ENCODE results near the gene LGALS1. TPM values are rescaled to one million over a fixed set of nuclear protein-coding genes. Genes with fewer than 3 reads are reported as not detected.
A peak's percentile ranks its signal among the peaks of the same experiment; 100 is the strongest.

Gene LGALS1
- total RNA-seq, 2 experiments from 2014 or later = 1,392 to 1,515 TPM

GRCh38 chr22:37633089-37633624 lies 42.3 kb upstream of the LGALS1 start:
- no peaks in the 10 kb centered on the region for H3K27me3 Mint-ChIP-seq
- H3K27ac Mint-ChIP-seq = peak overlapping the region; percentile 91
- H3K9me3 Mint-ChIP-seq (ENCODE audit: low read depth) = no peaks in the 10 kb centered on the region
- peak overlapping the region; percentile 72 for H3K4me3 Mint-ChIP-seq
- peaks cover 2% of the 10 kb centered on the region for H3K36me3 Mint-ChIP-seq
- peak; percentile 52 for ATAC-seq
- DNase-seq = peak; percentile 88
- CTCF ChIA-PET = interaction anchor here (1.2 to 34.1 kb wide), 7 partner anchors 10 to 211 kb away, joined by 4 to 1064 read pairs (median 102); partner anchors contain the start of genes ANKRD54, GGA1, LGALS1 and NOL12
- H3K4me1 Mint-ChIP-seq = peaks cover 73% of the 10 kb centered on the region

GRCh38 chr22:37633625-37634416 lies 41.6 kb upstream of the LGALS1 start:
- Mint-ChIP-seq H3K4me1 (peaks cover 74% of the 10 kb centered on the region), H3K36me3 (peaks cover 2% of the 10 kb centered on the region), H3K4me3 (peak overlapping the region; percentile 72), H3K27ac (peak overlapping the region; percentile 91), H3K9me3 (ENCODE audit: low read depth) (no peaks in the 10 kb centered on the region), H3K27me3 (no peaks in the 10 kb centered on the region)
- peak; percentile 89 for DNase-seq
- ATAC-seq = peak; percentile 60
- CTCF ChIA-PET = interaction anchor here (0.6 to 34.1 kb wide), 8 partner anchors 10 to 210 kb away, joined by 3 to 1064 read pairs (median 55); partner anchors contain the start of genes ANKRD54, GALR3, GGA1 and LGALS1

GRCh38 chr22:37634417-37634924 lies 41.0 kb upstream of the LGALS1 start:
- H3K9me3 Mint-ChIP-seq (ENCODE audit: low read depth) = no peaks in the 10 kb centered on the region
- peak overlapping the region; percentile 91 for H3K27ac Mint-ChIP-seq
- peaks cover 77% of the 10 kb centered on the region for H3K4me1 Mint-ChIP-seq
- H3K36me3 Mint-ChIP-seq = peaks cover 2% of the 10 kb centered on the region
- CTCF ChIA-PET = interaction anchor here (0.7 to 34.1 kb wide), 6 partner anchors 9 to 96 kb away, joined by 3 to 1064 read pairs (median 129); partner anchors contain the start of genes GGA1, LGALS1, NOL12 and PDXP
- peak; percentile 52 for DNase-seq
- H3K4me3 Mint-ChIP-seq = peak overlapping the region; percentile 72
- H3K27me3 Mint-ChIP-seq = no peaks in the 10 kb centered on the region
- no peak for ATAC-seq

GRCh38 chr22:37635157-37635556 lies 40.3 kb upstream of the LGALS1 start:
- CTCF ChIA-PET = interaction anchor here (0.5 to 34.1 kb wide), 8 partner anchors 8 to 261 kb away, joined by 3 to 1064 read pairs (median 53); partner anchors contain the start of genes GGA1, LGALS1, NOL12 and PDXP
- DNase-seq (no peak), ATAC-seq (no peak)
- Mint-ChIP-seq H3K27me3 (no peaks in the 10 kb centered on the region), H3K9me3 (ENCODE audit: low read depth) (no peaks in the 10 kb centered on the region), H3K4me1 (peaks cover 77% of the 10 kb centered on the region), H3K36me3 (peaks cover 2% of the 10 kb centered on the region), H3K4me3 (peak overlapping the region; percentile 72), H3K27ac (peak overlapping the region; percentile 91)

- H3K27ac Mint-ChIP-seq = peak overlapping the region; percentile 91
- peaks cover 9% of the 10 kb centered on the region for H3K36me3 Mint-ChIP-seq
- ATAC-seq = no peak
- CTCF ChIA-PET = interaction anchor here (0.7 to 34.1 kb wide), 8 partner anchors 13 to 260 kb away, joined by 3 to 1064 read pairs (median 6); partner anchors contain the start of genes GGA1, LGALS1, MFNG and NOL12
- peak overlapping the region; percentile 90 for H3K4me3 Mint-ChIP-seq
- H3K27me3 Mint-ChIP-seq = no peaks in the 10 kb centered on the region
- peaks cover 75% of the 10 kb centered on the region for H3K4me1 Mint-ChIP-seq
- no peaks in the 10 kb centered on the region for H3K9me3 Mint-ChIP-seq (ENCODE audit: low read depth)
- DNase-seq = peak; percentile 88
These were observed 39.1 kb upstream of the LGALS1 start for GRCh38 chr22:37636186-37636948.

- peak overlapping the region; percentile 90 for H3K4me3 Mint-ChIP-seq
- peaks cover 75% of the 10 kb centered on the region for H3K4me1 Mint-ChIP-seq
- DNase-seq (no peak), ATAC-seq (no peak)
- CTCF ChIA-PET = interaction anchor here (0.9 to 34.1 kb wide), 7 partner anchors 12 to 259 kb away, joined by 3 to 1064 read pairs (median 7); partner anchors contain the start of genes GGA1, LGALS1, MFNG and NOL12
- H3K27ac Mint-ChIP-seq = peak overlapping the region; percentile 91
- no peaks in the 10 kb centered on the region for H3K9me3 Mint-ChIP-seq (ENCODE audit: low read depth)
- H3K36me3 Mint-ChIP-seq = peaks cover 14% of the 10 kb centered on the region
- no peaks in the 10 kb centered on the region for H3K27me3 Mint-ChIP-seq
These were observed 38.5 kb upstream of the LGALS1 start for GRCh38 chr22:37636949-37637273.

- Mint-ChIP-seq H3K4me3 (peak overlapping the region; percentile 90), H3K27me3 (no peaks in the 10 kb centered on the region), H3K4me1 (peaks cover 76% of the 10 kb centered on the region), H3K27ac (peak overlapping the region; percentile 91), H3K9me3 (ENCODE audit: low read depth) (no peaks in the 10 kb centered on the region), H3K36me3 (peaks cover 25% of the 10 kb centered on the region)
- CTCF ChIA-PET = interaction anchor here (14.0 to 34.1 kb wide), 3 partner anchors 16 to 32 kb away, joined by 156 to 1064 read pairs (median 298); partner anchors contain the start of genes GGA1, LGALS1, NOL12 and PDXP
- DNase-seq (peak; percentile 68), ATAC-seq (peak; percentile 47)
These were observed 36.9 kb upstream of the LGALS1 start for GRCh38 chr22:37638391-37639069.

- peak within 1 kb of the TSS; percentile 90 for H3K4me3 Mint-ChIP-seq
- peaks cover 30% of the 10 kb centered on the region for H3K36me3 Mint-ChIP-seq
- H3K27ac Mint-ChIP-seq = peak within 1 kb of the TSS; percentile 91
- ATAC-seq (peak; percentile 62), DNase-seq (peak; percentile 85)
- CTCF ChIA-PET = interaction anchor here (1.4 to 34.1 kb wide), 5 partner anchors 17 to 32 kb away, joined by 6 to 1064 read pairs (median 156); partner anchors contain the start of genes GGA1, LGALS1, NOL12 and PDXP
- H3K9me3 Mint-ChIP-seq (ENCODE audit: low read depth) = no peaks in the 10 kb centered on the region
- no peaks in the 10 kb centered on the region for H3K27me3 Mint-ChIP-seq
- H3K4me1 Mint-ChIP-seq = peaks cover 75% of the 10 kb centered on the region
These were observed 36.2 kb upstream of the LGALS1 start, which contains the start of gene SH3BP1 for GRCh38 chr22:37639070-37639760. TSS of gene SH3BP1 (plus strand) at chr22:37639669. CDS start at chr22:37639788, 119 bp downstream.

GRCh38 chr22:37639771-37640590 lies 35.5 kb upstream of the LGALS1 start:
- DNase-seq = peak; percentile 60
- no peak for ATAC-seq

GRCh38 chr22:37640591-37641560 lies 34.6 kb upstream of the LGALS1 start:
- H3K9me3 Mint-ChIP-seq (ENCODE audit: low read depth) = no peaks in the 10 kb centered on the region
- DNase-seq (no peak), ATAC-seq (no peak)
- no peaks in the 10 kb centered on the region for H3K27me3 Mint-ChIP-seq
- H3K36me3 Mint-ChIP-seq = peaks cover 42% of the 10 kb centered on the region
- CTCF ChIA-PET = interaction anchor here (1.3 to 34.1 kb wide), 7 partner anchors 8 to 34 kb away, joined by 4 to 1064 read pairs (median 41); partner anchors contain the start of genes GGA1, LGALS1, NOL12 and PDXP
- peaks cover 62% of the 10 kb centered on the region for H3K4me1 Mint-ChIP-seq
- peak overlapping the region; percentile 91 for H3K27ac Mint-ChIP-seq
- peak overlapping the region; percentile 90 for H3K4me3 Mint-ChIP-seq

More at GRCh38 chr22:37639771-37640590, 35.5 kb upstream of the LGALS1 start:
- H3K27ac Mint-ChIP-seq = peak overlapping the region; percentile 91
- H3K4me3 Mint-ChIP-seq = peak overlapping the region; percentile 90
- H3K36me3 Mint-ChIP-seq = peaks cover 36% of the 10 kb centered on the region
- H3K27me3 Mint-ChIP-seq = no peaks in the 10 kb centered on the region
- CTCF ChIA-PET = interaction anchor here (1.3 to 34.1 kb wide), 5 partner anchors 17 to 33 kb away, joined by 4 to 1064 read pairs (median 6); partner anchors contain the start of genes GGA1, LGALS1, NOL12 and PDXP
- no peaks in the 10 kb centered on the region for H3K9me3 Mint-ChIP-seq (ENCODE audit: low read depth)
- peaks cover 70% of the 10 kb centered on the region for H3K4me1 Mint-ChIP-seq
